Activated effector memory CD4-positive, alpha-beta T cell treated with Interleukin-2 at 50 U/mL for 16 hours (primary cell): Measurements from ENCODE around the gene POLR2J3.
"Not testable (repeated sequence)": the region's sequence is repeated elsewhere in the genome, so short reads cannot be mapped to it uniquely, and the experiment has no call there.

Source experiments
- DNase-seq: peaks from one replicate; pipeline ENCODE4 v3.0.0-alpha.2; 2020

The POLR2J3 gene

DNA sequence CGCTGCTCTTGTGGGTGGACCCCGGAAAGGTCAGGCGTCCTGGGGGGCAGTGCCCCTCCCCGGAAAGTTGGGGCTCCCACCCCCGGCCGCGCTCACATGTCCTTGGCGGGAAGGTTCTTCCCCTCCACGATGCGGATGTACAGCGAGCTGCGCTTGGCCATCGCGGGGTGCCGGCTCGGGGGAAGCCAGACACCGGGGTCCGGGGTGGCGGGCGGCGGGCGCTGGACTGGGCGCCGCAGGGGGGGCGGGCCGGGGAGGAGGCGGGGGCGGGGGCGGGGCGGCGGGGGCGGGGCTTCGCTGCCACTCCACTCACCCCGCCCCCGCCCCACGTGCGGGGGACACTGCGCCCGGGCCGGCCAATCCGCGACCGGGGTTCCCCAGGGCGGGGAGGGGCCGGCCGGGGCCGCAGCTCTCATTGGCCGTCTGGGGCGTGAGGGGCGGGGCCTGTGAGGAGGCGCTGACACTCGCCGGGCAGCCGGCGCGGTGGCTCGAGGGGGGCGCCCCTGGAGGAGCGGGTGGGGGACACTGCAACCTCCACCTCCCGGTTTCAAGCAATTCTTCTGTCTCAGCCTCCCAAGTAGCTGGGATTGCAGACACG, 54.7 kb downstream of the POLR2J3 start, which contains the start of gene RASA4B:
TSS of gene RASA4B (minus strand) at position 228 of the 598 bp plus-strand sequence. CDS start at position 161, 67 bp downstream.
- DNase-seq, result not testable (repeated sequence)
